H9 (cell line): ENCODE measurements around the gene HYDIN. TPM values are rescaled to one million over a fixed set of nuclear protein-coding genes. Genes with fewer than 3 reads are reported as not detected.
"Not testable (repeated sequence)": the region's sequence is repeated elsewhere in the genome, so short reads cannot be mapped to it uniquely, and the experiment has no call there.

Experiments used
- DNase-seq: peaks from one replicate; pipeline ENCODE4 v3.0.0-alpha.2; 2017
- H2AFZ ChIP-seq: one replicate; pipeline ENCODE4 v1.6.1; 2013; ENCODE audit warnings: mild to moderate bottlenecking, low read length, control low read depth, moderate library complexity
- H2AK5ac ChIP-seq: 2 replicates; pipeline ENCODE4 v1.6.1; 2013; ENCODE audit warnings: low read length, control low read depth, mixed read lengths; ENCODE audit not compliant: insufficient read length
- H2BK120ac ChIP-seq: one replicate; pipeline ENCODE4 v1.6.1; 2013; ENCODE audit warnings: low read depth, mild to moderate bottlenecking, low read length, control low read depth, inconsistent platforms; ENCODE audit not compliant: poor library complexity, severe bottlenecking
- H2BK12ac ChIP-seq: 2 replicates; pipeline ENCODE4 v1.6.1; 2013; ENCODE audit warnings: low read length, control low read depth, mixed read lengths, low read depth; ENCODE audit not compliant: insufficient read length
- H2BK15ac ChIP-seq: 2 replicates; pipeline ENCODE4 v1.6.1; 2013; ENCODE audit warnings: low read depth, low read length, control low read depth
- H2BK20ac ChIP-seq: one replicate; pipeline ENCODE4 v1.6.1; 2013; ENCODE audit warnings: low read depth, mild to moderate bottlenecking, low read length, control low read depth, inconsistent platforms; ENCODE audit not compliant: poor library complexity, severe bottlenecking
- H2BK5ac ChIP-seq: 2 replicates; pipeline ENCODE4 v1.6.1; 2013; ENCODE audit warnings: low read length, control low read depth, mixed read lengths; ENCODE audit not compliant: insufficient read length
- H3K14ac ChIP-seq: 2 replicates; pipeline ENCODE4 v1.6.1; 2013; ENCODE audit warnings: low read length, control low read depth; ENCODE audit not compliant: insufficient read depth
- H3K18ac ChIP-seq: 2 replicates; pipeline ENCODE4 v1.6.1; 2013; ENCODE audit warnings: low read depth, mild to moderate bottlenecking, mixed read lengths, low read length, control low read depth; ENCODE audit not compliant: insufficient read length
- H3K23ac ChIP-seq: 2 replicates; pipeline ENCODE4 v1.6.1; 2013; ENCODE audit warnings: low read length, control low read depth, mixed read lengths, low read depth; ENCODE audit not compliant: insufficient read length
- H3K23me2 ChIP-seq: 2 replicates; pipeline ENCODE4 v1.6.1; 2013; ENCODE audit warnings: low read depth, mild to moderate bottlenecking, mixed read lengths, low read length, control low read depth; ENCODE audit not compliant: insufficient read length, poor library complexity, severe bottlenecking
- H3K27ac ChIP-seq: 2 replicates; pipeline ENCODE4 v1.5.1; 2013; ENCODE audit warnings: low read length, control low read depth, mixed read lengths, low read depth; ENCODE audit not compliant: insufficient read length
- H3K27me3 ChIP-seq: 2 replicates; pipeline ENCODE4 v1.6.1; 2013; ENCODE audit warnings: low read length, control low read depth, inconsistent platforms; ENCODE audit not compliant: insufficient read depth
- H3K4ac ChIP-seq: 2 replicates; pipeline ENCODE4 v1.6.1; 2013; ENCODE audit warnings: low read depth, mild to moderate bottlenecking, control low read depth, inconsistent platforms, low read length, moderate library complexity
- H3K4me1 ChIP-seq: 2 replicates; pipeline ENCODE4 v1.6.1; 2013; ENCODE audit warnings: low read length, control low read depth, inconsistent platforms; ENCODE audit not compliant: insufficient read depth
- H3K4me2 ChIP-seq: 2 replicates; pipeline ENCODE4 v1.6.1; 2013; ENCODE audit warnings: low read length, control low read depth, mixed read lengths; ENCODE audit not compliant: insufficient read length, insufficient read depth
- H3K56ac ChIP-seq: 2 replicates; pipeline ENCODE4 v1.6.1; 2013; ENCODE audit warnings: low read depth, mild to moderate bottlenecking, mixed read lengths, low read length, control low read depth; ENCODE audit not compliant: insufficient read length
- H3K79me1 ChIP-seq: 2 replicates; pipeline ENCODE4 v1.6.1; 2013; ENCODE audit warnings: low read depth, mild to moderate bottlenecking, moderate library complexity, low read length, control low read depth, inconsistent platforms; ENCODE audit not compliant: insufficient read depth, poor library complexity, severe bottlenecking
- H3K79me2 ChIP-seq: 2 replicates; pipeline ENCODE4 v1.6.1; 2013; ENCODE audit warnings: low read length, control low read depth, inconsistent platforms; ENCODE audit not compliant: insufficient read depth
- H3K9ac ChIP-seq: 2 replicates; pipeline ENCODE4 v1.6.1; 2013; ENCODE audit warnings: low read length, control low read depth, mixed read lengths; ENCODE audit not compliant: insufficient read length; ENCODE audit errors: extremely low read depth
- H3K9me3 ChIP-seq: one replicate; pipeline ENCODE4 v1.6.1; 2013; ENCODE audit warnings: low read depth, low read length, inconsistent platforms; ENCODE audit not compliant: control insufficient read depth
- H3T11ph ChIP-seq: one replicate; pipeline ENCODE4 v1.6.1; 2013; ENCODE audit warnings: mild to moderate bottlenecking, low read length, control low read depth, inconsistent platforms
- H4K20me1 ChIP-seq: one replicate; pipeline ENCODE4 v1.6.1; 2013; ENCODE audit not compliant: control insufficient read depth, insufficient read length, insufficient read depth
- H4K5ac ChIP-seq: 2 replicates; pipeline ENCODE4 v1.6.1; 2013; ENCODE audit warnings: low read depth, mild to moderate bottlenecking, mixed read lengths, low read length, control low read depth; ENCODE audit not compliant: insufficient read length
- H4K8ac ChIP-seq: replicated peaks from 2 replicates; pipeline ENCODE4 v1.6.1; 2013; ENCODE audit warnings: low read length, control low read depth, mixed read lengths, low read depth; ENCODE audit not compliant: insufficient read length
- H4K91ac ChIP-seq: 2 replicates; pipeline ENCODE4 v1.6.1; 2013; ENCODE audit warnings: low read depth, mild to moderate bottlenecking, moderate library complexity, mixed read lengths, low read length, control low read depth; ENCODE audit not compliant: insufficient read length
- H3K27ac Mint-ChIP-seq, 3 experiments: 2 replicates in 2 of 3; 3 replicates in 1 of 3; pipeline ENCODE4 v1.8.0; 2020 to 2021; ENCODE audit warnings: mixed read lengths in 3 of 3, mild to moderate bottlenecking in 1 of 3, moderate library complexity in 1 of 3
- H3K27me3 Mint-ChIP-seq: 2 replicates; pipeline ENCODE4 v1.8.0; 2021; ENCODE audit warnings: low read depth, mild to moderate bottlenecking, moderate library complexity, mixed read lengths
- H3K36me3 Mint-ChIP-seq, 3 experiments: 2 replicates in 2 of 3; 3 replicates in 1 of 3; pipeline ENCODE4 v1.8.0; 2020 to 2021; ENCODE audit warnings: low read depth in 3 of 3, mixed read lengths in 3 of 3; ENCODE audit not compliant: insufficient read depth in 1 of 3
- H3K4me1 Mint-ChIP-seq, 2 experiments: 2 replicates each; pipeline ENCODE4 v1.8.0; 2020; ENCODE audit warnings: mixed read lengths in 2 of 2
- H3K4me3 Mint-ChIP-seq, 2 experiments: 2 replicates in 1 of 2; 3 replicates in 1 of 2; pipeline ENCODE4 v1.8.0; 2020 to 2021; ENCODE audit warnings: mild to moderate bottlenecking in 2 of 2, mixed read lengths in 2 of 2, moderate library complexity in 1 of 2
- H3K9me3 Mint-ChIP-seq, 2 experiments: 2 replicates in 1 of 2; 3 replicates in 1 of 2; pipeline ENCODE4 v1.8.0; 2020; ENCODE audit warnings: mild to moderate bottlenecking in 2 of 2, mixed read lengths in 2 of 2, moderate library complexity in 1 of 2
- WGBS: extraction: QIAGEN DNeasy Blood & Tissue Kit; methylation state at CpG from one replicate; pipeline ENCODE4 v1.1.7; 2013; ENCODE audit warnings: missing lambda C conversion rate, low lambda C conversion rate, mixed read lengths; ENCODE audit not compliant: insufficient read length; ENCODE audit errors: extremely low coverage; 5-methylcytosine and 5-hydroxymethylcytosine counted together
- total RNA-seq: library from RNA; stranded (reverse); gene quantifications from 2 replicates; pipeline ENCODE4 v1.2.1, GENCODE V29; 2021

HYDIN gene
- total RNA-seq, 1 experiment from 2014 or later: 1.7 TPM

- not testable (repeated sequence) for H3K18ac ChIP-seq, H4K5ac ChIP-seq, H2AFZ ChIP-seq, H3K79me2 ChIP-seq, H2BK120ac ChIP-seq, H3K23ac ChIP-seq, H3K4me1 Mint-ChIP-seq, H2BK5ac ChIP-seq, H2BK15ac ChIP-seq, H2AK5ac ChIP-seq, H3K27ac Mint-ChIP-seq, H2BK12ac ChIP-seq, H3K36me3 Mint-ChIP-seq, H3K79me1 ChIP-seq, H3K27me3 ChIP-seq, H3K27me3 Mint-ChIP-seq, H3K4me2 ChIP-seq, H3K14ac ChIP-seq, H3K9me3 Mint-ChIP-seq, H4K20me1 ChIP-seq, H3K4ac ChIP-seq, H3K9me3 ChIP-seq, H3K56ac ChIP-seq, H3K4me3 Mint-ChIP-seq, H4K91ac ChIP-seq, DNase-seq, H2BK20ac ChIP-seq, H3K27ac ChIP-seq, H3K9ac ChIP-seq, H3K23me2 ChIP-seq, H4K8ac ChIP-seq, H3T11ph ChIP-seq, H3K4me1 ChIP-seq
- WGBS: no CpG with 5 or more reads among the region's 4 CpGs
Measured at GRCh38 chr16:71069842-71070241, 160.7 kb downstream of the HYDIN start.

GRCh38 chr16:71053897-71054609 lies 176.5 kb downstream of the HYDIN start:
- H3K27ac Mint-ChIP-seq, H4K8ac ChIP-seq, H4K5ac ChIP-seq, H3K18ac ChIP-seq, H3K9me3 Mint-ChIP-seq, H3K4ac ChIP-seq, H3K27me3 Mint-ChIP-seq, H3T11ph ChIP-seq, H3K56ac ChIP-seq, H3K14ac ChIP-seq, H3K27me3 ChIP-seq, H2BK120ac ChIP-seq, H3K4me1 ChIP-seq, H3K4me2 ChIP-seq, H4K91ac ChIP-seq, H3K4me3 Mint-ChIP-seq, H3K79me1 ChIP-seq, H2BK12ac ChIP-seq, H3K9ac ChIP-seq, H3K27ac ChIP-seq, H3K36me3 Mint-ChIP-seq, H2AFZ ChIP-seq, H2BK20ac ChIP-seq, H3K23me2 ChIP-seq, H3K9me3 ChIP-seq, DNase-seq, H2BK15ac ChIP-seq, H3K4me1 Mint-ChIP-seq, H3K79me2 ChIP-seq, H2AK5ac ChIP-seq, H4K20me1 ChIP-seq, H2BK5ac ChIP-seq, H3K23ac ChIP-seq: not testable (repeated sequence)
- WGBS: no CpG with 5 or more reads among the region's 3 CpGs
